Esophagus (tissue), 2 donors: Measurements from ENCODE around the gene PRSS57. TPM values are rescaled to one million over a fixed set of nuclear protein-coding genes. Genes with fewer than 3 reads are reported as not detected.

Source experiments
- H3K27ac ChIP-seq, 2 donors: one replicate each; pipeline ENCODE4 v1.5.1; 2013; ENCODE audit warnings: low read depth in 2 of 2, mild to moderate bottlenecking in 2 of 2, inconsistent platforms in 1 of 2, low read length in 1 of 2, moderate library complexity in 1 of 2
- H3K27me3 ChIP-seq, 2 donors: one replicate each; pipeline ENCODE4 v1.6.1; 2013; ENCODE audit warnings: low read length in 2 of 2, control low read depth in 1 of 2, mild to moderate bottlenecking in 1 of 2; ENCODE audit not compliant: insufficient read depth in 2 of 2, control insufficient read depth in 1 of 2
- H3K36me3 ChIP-seq, 2 donors: one replicate each; pipeline ENCODE4 v1.6.1; 2013; ENCODE audit warnings: low read length in 1 of 2; ENCODE audit not compliant: control insufficient read depth in 2 of 2, insufficient read depth in 2 of 2
- H3K4me1 ChIP-seq, 2 donors: one replicate each; pipeline ENCODE4 v1.6.1; 2013; ENCODE audit warnings: low read length in 1 of 2; ENCODE audit not compliant: control insufficient read depth in 2 of 2, insufficient read depth in 2 of 2
- H3K4me3 ChIP-seq, 2 donors: one replicate each; pipeline ENCODE4 v1.5.1; 2013; ENCODE audit warnings: low read length in 2 of 2, mild to moderate bottlenecking in 2 of 2, low read depth in 1 of 2, moderate library complexity in 1 of 2
- H3K9me3 ChIP-seq, 2 donors: one replicate each; pipeline ENCODE4 v1.6.1; 2013; ENCODE audit warnings: mild to moderate bottlenecking in 2 of 2, low read depth in 1 of 2, low read length in 1 of 2, moderate library complexity in 1 of 2; ENCODE audit not compliant: control insufficient read depth in 2 of 2, insufficient read depth in 1 of 2
- WGBS, 2 donors: extraction: QIAGEN DNeasy Blood & Tissue Kit; methylation state at CpG; one replicate each; pipeline ENCODE4 v1.1.7; 2013; 5-methylcytosine and 5-hydroxymethylcytosine counted together
- polyA plus RNA-seq, 2 donors: library from polyadenylated mRNA; stranded (reverse); fragments of 200-250 nt; gene quantifications; one replicate each; pipeline ENCODE4 v1.2.3, GENCODE V29; 2013
- donor health status: healthy with polysubstance abuse.
- donor health status: Bipolar disorder and iron deficiency.

PRSS57 gene
- polyA plus RNA-seq, 2 donors: not detected

DNA sequence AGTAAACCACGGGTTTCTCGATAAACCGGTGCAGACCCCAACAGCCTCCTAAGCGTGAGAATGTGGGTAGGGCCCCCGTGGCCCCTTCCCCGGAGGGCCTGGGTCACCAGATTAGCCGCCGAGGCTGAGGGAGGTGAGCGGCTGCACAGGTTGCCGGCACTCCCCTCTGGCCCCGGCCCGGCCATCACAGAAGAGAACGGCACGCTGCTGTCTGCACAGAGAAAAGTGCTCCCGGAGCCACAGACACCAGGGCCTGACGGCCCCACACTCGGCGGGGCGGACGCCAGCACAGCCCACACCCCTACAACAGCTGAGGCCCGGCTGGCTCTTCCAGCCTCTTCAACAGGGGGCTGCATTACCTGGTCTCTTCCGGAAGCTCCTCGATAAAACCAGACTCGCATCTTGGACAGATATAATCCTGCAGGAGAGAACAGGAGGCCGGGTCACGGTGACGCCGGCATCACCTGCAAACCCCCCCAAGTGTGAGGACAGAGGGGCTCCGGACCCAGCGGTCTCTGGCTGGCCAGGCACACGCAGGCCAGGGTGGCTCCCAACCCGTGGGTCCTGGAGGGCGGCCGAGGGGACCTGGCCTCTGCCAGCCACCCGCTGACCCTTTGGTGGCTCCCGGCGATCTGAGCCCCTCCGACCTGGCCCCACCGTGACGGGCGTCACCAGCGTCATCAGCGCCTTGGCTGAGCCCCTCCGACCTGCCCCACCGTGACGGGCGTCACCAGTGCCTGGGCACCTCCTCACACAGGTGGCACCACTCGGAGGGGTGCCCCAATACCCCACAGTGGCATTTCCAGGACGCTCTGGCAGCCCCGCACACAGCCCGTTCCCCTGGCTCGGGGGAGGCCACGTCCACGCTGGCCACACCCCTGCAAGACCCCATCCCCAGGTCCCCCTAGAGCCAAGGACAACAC lies 42.5 kb downstream of the PRSS57 start:
- peaks cover 0 to 7% of the 10 kb centered on the region in 2 donors for H3K4me1 ChIP-seq
- H3K27me3 ChIP-seq: no peaks in the 10 kb centered on the region
- peaks cover 7 to 62% of the 10 kb centered on the region in 2 donors for H3K36me3 ChIP-seq
- H3K9me3 ChIP-seq: no peaks in the 10 kb centered on the region
- H3K27ac ChIP-seq: no peak overlapping the region
- H3K4me3 ChIP-seq: no peak overlapping the region
- 91 to 93% methylated on average over 45 to 54 of the region's 54 CpGs for WGBS, 2 donors

DNA sequence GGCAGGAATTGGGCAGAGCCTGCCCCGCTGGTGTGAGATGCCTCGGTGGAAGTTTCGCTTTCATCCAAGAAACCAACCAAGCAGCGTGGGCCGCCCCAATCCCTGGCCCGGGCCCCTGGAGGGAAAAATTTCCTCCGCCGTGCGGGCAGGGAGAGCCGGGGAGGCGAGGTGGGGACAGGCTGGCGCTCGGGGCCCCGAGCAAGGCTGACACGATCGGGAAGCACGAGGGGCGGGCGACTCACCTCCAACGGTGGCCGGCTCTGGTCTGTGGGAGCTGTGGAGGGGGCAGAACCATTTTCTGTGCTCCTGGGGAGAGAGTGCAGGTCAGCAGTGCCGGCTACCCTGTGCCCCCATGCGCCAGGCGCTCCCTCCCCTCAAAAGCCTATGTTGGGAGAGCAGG lies 43.3 kb downstream of the PRSS57 start:
- peaks cover 7 to 59% of the 10 kb centered on the region in 2 donors for H3K36me3 ChIP-seq
- peaks cover 0 to 3% of the 10 kb centered on the region in 2 donors for H3K4me1 ChIP-seq
- no peaks in the 10 kb centered on the region for H3K9me3 ChIP-seq
- 82 to 87% methylated on average over 22 to 24 of the region's 24 CpGs for WGBS, 2 donors
- no peaks in the 10 kb centered on the region for H3K27me3 ChIP-seq
- no peak overlapping the region for H3K27ac ChIP-seq
- no peak overlapping the region for H3K4me3 ChIP-seq

DNA sequence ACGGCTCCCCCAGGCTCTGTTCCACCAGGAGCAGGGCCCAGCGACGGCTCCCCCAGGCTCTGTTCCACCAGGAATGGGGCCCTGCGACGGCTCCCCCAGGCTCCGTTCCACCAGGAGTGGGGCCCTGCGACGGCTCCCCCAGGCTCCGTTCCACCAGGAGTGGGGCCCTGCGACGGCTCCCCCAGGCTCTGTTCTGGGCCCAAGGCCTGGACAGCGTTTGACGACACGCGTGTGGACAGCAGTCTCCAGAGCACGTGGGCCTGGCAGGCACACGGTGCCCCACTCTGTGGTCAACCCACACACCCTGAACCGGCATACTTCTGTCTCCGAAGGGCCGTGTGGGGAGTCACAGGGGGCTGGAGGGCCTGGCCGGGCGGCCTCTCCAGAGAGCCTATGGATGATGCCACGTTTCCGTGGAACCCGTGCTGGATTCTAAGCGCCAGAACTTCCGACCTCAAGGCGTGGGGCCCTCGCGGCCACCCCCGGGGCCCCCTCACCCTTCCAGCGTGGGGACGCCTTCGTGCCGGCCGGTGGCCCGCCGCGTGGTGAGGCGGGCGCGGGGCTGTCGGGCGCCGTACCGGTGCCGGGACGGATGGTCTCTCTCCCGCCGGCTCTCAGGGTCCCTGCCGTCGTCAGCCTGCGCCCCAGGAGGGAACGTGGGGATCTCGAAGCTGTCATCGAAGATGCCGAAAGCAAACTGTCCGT lies 44.0 kb downstream of the PRSS57 start:
- Histone ChIP-seq H3K27ac (no peak overlapping the region), H3K36me3 (peaks cover 7 to 65% of the 10 kb centered on the region in 2 donors), H3K4me1 (peaks cover 0 to 1% of the 10 kb centered on the region in 2 donors), H3K9me3 (no peaks in the 10 kb centered on the region), H3K4me3 (no peak overlapping the region), H3K27me3 (no peaks in the 10 kb centered on the region)
- 94 to 95% methylated on average over 58 of the region's 58 CpGs for WGBS, 2 donors

DNA sequence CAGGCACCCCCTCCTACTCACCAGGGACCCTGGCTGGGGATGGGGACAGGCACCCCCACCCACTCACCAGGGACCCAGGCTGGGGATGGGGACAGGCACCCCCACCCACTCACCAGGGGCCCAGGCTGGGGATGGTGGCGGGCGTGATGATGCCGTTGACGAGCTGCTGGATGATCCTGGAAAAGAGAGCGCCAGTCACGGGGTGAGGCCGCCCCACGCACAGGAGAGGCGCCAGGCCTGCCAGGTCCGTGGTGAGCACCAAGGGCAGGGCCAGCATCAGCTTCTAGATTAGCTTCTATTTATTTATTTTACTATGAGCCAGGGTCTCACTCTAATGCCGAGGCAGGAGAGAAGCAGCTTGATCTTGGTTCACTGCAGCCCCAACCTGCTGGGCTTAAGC lies 45.1 kb downstream of the PRSS57 start:
- no peaks in the 10 kb centered on the region for H3K9me3 ChIP-seq
- H3K36me3 ChIP-seq: peaks cover 7 to 70% of the 10 kb centered on the region in 2 donors
- no peak overlapping the region for H3K27ac ChIP-seq
- WGBS, 2 donors: 85 to 90% methylated on average over 11 of the region's 11 CpGs
- peaks cover 0 to 1% of the 10 kb centered on the region in 2 donors for H3K4me1 ChIP-seq
- H3K4me3 ChIP-seq: no peak overlapping the region
- H3K27me3 ChIP-seq: no peaks in the 10 kb centered on the region

DNA sequence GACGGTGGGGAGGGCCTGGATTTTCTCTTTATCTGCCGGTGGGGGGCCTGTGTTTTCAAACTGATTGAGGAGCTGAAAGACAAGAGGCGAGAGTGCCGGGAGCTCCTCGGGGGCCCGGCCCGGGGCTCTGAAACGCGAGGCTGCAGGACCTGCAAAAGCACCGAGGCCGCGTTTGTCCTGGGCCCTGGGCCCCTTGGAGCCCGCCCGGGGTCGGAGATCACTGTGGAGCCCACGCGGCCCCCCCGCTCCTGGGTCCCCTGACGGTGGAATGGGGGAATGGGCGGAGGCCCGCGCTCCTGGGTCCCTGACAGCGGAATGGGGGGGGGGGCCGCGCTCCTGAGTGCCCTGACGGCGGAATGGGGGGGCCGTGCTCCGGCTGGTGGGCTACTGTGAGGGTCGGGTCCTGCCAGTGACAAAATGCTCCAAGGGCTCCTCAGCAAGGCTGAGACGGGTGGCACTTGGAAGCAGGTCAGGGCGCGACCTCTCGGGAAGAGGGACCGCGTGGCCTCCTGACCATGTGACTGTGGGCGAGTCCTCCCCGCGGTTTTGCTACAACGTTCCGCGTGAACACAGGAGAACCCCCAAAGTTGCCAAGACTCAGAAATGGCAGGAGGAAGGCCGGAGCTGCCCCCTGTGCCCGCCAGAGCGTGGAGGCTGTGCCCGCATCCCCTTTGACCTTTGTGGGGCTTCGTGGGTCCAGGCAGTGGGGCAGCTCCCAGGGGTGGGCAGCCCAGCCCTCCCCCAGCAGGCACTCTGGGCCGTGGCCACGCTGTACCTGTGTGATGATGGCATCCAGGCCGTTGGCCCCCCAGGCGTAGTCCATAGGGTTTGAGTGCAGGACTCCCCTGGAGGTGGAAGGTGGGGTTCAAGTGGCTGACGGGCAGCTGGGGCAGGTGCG lies 46.1 kb downstream of the PRSS57 start:
- no peak overlapping the region for H3K4me3 ChIP-seq
- WGBS, 2 donors: 91 to 92% methylated on average over 52 to 53 of the region's 53 CpGs
- no peaks in the 10 kb centered on the region for H3K27me3 ChIP-seq
- H3K9me3 ChIP-seq: no peaks in the 10 kb centered on the region
- peaks cover 0 to 1% of the 10 kb centered on the region in 2 donors for H3K4me1 ChIP-seq
- H3K36me3 ChIP-seq: peaks cover 7 to 77% of the 10 kb centered on the region in 2 donors
- no peak overlapping the region for H3K27ac ChIP-seq

DNA sequence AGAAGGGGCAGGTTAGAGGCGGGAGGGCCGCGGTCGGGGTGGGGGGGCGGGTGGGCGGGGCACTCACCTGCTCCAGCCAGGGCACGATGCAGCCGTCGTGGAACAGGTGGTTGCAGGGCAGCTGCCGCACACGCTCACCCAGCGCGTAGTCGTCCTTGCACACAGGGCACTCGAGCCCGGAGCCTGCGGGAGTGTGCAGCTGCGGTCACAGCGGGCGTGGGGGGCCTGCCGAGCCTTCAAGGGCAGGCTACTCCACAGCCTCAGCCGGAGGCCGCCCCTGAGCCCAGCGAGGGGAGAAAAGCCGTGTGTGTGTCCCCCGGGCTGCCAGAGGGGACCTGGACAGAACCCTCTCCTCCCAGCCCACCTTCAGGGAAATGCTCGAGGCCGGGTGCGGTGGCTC lies 46.9 kb downstream of the PRSS57 start:
- Histone ChIP-seq H3K36me3 (peaks cover 7 to 73% of the 10 kb centered on the region in 2 donors), H3K4me3 (no peak overlapping the region), H3K4me1 (no peaks in the 10 kb centered on the region), H3K27me3 (no peaks in the 10 kb centered on the region), H3K27ac (no peak overlapping the region), H3K9me3 (no peaks in the 10 kb centered on the region)
- WGBS, 2 donors: 90% methylated on average over 28 to 29 of the region's 29 CpGs

DNA sequence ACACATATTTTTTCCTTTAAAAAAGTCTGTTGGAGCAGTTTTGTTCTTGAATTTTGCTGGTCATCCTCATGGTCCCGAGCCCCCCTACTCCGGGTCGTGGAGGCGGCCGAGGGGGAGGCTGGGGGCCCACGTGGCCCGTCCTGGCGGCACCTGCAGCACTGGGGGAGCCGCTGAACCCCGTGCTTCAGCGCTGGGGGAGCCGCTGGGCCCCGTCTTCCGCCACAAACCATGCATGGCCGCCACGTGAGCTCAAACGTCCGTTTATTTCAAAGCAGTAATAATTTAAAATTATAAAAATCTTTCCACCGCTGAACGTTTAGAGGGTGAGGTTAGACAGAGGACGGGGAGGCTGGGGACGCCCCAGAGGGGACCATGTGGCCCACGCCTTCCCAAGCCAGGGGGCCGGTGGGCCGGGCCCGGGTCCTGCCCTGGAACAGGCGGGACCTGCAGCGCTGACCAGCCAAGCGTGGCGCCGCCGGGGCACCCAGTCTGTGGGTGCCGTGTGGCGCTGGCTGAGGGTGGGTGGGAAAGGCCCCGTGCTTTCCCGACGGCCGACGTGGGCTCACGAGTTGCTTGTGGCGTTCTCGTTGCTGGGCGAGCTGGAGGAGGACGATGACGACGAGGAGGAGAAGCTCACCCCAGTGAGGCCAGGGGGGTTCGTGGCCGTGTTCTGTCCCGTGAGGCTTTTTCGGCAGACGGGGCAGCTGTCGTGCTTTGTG lies 47.5 kb downstream of the PRSS57 start:
- Histone ChIP-seq H3K4me3 (no peak overlapping the region), H3K9me3 (no peaks in the 10 kb centered on the region), H3K4me1 (no peaks in the 10 kb centered on the region), H3K27ac (no peak overlapping the region), H3K36me3 (peaks cover 7 to 67% of the 10 kb centered on the region in 2 donors), H3K27me3 (no peaks in the 10 kb centered on the region)
- WGBS, 2 donors: 91 to 92% methylated on average over 52 of the region's 52 CpGs

DNA sequence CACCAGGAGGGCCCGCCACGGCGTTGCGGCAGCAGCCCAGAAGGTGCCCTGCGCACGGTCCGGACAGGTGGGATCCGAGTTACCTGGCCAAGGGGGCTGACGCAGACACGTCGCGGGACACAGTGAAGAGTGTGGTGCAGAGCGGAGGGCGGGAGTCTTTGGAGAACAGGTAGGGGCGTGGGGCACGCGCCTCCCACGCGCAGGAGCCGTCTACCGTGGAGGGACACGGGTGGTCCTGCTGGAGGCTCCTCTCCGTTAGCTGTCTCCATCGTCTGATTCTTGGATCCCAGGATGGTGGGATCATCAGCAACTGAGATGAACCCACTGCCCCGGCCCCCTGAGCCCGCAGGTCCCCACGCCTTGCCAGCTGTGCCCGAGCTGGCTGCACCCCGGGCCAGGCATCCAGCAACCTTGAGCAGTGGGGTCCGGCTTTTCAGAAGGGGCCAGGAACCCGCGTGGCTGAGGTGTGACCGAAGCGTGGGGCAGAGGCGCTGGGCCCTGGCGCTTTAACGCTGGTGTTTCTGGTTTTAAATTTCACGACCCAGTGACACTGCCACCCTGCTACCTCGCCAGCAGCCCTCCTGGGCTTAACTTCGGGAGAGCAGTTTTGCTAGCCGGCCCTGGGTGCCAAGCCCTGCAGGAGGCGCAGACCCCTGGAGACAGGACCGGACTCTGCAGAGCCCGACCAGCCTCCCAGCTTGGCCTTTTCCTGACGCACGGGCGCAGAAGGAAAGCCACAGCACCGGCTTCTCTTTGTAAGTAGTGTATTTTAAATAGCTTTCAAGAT lies 48.3 kb downstream of the PRSS57 start:
- WGBS, 2 donors: 92 to 93% methylated on average over 47 to 48 of the region's 48 CpGs
- Histone ChIP-seq H3K27me3 (no peaks in the 10 kb centered on the region), H3K4me3 (no peak overlapping the region), H3K9me3 (no peaks in the 10 kb centered on the region), H3K27ac (no peak overlapping the region), H3K36me3 (peaks cover 7 to 59% of the 10 kb centered on the region in 2 donors), H3K4me1 (peaks cover 0 to under 1% of the 10 kb centered on the region in 2 donors)
